ENCODE data around the gene LRRC59.

DNA sequence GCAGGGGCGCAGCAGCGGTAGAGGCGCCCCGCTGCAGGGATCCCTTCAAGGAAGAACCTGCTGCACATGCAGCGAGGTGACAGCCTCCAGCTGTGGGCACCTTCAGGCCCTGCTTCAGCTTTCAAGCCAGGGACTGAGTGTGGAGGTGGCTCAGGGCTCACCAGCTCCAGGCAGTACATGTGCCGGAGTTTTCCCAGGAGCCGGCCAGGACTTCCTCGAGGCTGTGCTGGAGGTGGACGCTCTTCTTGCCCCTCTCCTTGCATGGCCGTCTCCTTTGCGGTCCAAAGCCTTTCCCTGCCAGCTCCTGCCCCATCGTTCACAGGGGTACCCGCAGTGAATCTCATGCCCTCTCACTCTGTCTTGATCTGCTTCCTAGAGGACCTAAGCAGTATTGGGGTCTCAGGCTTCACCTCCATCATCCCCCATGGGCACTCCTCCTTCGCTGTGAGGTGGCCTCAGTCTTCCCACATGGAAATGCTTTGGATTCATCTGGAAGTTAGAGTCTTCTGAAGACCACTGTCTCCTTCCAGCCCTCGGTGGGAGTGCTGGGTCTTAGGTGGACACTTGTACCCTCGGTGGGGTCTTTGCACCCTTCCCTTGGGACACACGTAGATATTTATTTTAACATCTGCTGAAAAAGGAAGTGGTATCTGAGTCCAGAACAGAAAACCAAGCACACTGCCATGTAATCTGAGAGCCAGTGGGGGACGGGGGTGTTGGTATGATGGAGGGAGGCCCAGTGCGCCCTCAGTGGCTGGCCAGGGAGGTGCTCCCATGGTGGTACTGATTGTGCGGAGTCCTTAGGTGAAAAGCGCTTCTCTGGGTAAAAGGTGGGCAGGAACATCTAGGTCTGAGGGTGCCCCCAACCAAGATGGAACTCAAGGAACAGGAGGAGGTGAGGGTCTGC is 44.4 kb downstream of the LRRC59 start:
- TF ChIP-seq, protein P1, sequence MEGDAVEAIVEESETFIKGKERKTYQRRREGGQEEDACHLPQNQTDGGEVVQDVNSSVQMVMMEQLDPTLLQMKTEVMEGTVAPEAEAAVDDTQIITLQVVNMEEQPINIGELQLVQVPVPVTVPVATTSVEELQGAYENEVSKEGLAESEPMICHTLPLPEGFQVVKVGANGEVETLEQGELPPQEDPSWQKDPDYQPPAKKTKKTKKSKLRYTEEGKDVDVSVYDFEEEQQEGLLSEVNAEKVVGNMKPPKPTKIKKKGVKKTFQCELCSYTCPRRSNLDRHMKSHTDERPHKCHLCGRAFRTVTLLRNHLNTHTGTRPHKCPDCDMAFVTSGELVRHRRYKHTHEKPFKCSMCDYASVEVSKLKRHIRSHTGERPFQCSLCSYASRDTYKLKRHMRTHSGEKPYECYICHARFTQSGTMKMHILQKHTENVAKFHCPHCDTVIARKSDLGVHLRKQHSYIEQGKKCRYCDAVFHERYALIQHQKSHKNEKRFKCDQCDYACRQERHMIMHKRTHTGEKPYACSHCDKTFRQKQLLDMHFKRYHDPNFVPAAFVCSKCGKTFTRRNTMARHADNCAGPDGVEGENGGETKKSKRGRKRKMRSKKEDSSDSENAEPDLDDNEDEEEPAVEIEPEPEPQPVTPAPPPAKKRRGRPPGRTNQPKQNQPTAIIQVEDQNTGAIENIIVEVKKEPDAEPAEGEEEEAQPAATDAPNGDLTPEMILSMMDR (IDR thresholded peaks at IDR 0.05) = no peak
- TF ChIP-seq POLR2A (IDR thresholded peaks at IDR 0.05) (no peak), POLR2AphosphoS5 (IDR thresholded peaks at IDR 0.05) (no peak)

All from suprapubic skin (tissue), 4 donors.